ENCODE measurements around the gene CRY2.

The CRY2 gene

GRCh38 chr11:45919806-45920530 lies 72.7 kb downstream of the CRY2 start:
- DNase-seq, result no peak

- no peak for DNase-seq
These were observed 73.5 kb downstream of the CRY2 start for GRCh38 chr11:45920531-45921477.

- DNase-seq, result no peak
These were observed 74.5 kb downstream of the CRY2 start for GRCh38 chr11:45921561-45922424.

- no peak for DNase-seq
These were observed 75.3 kb downstream of the CRY2 start, which contains the start of gene LARGE2 for GRCh38 chr11:45922425-45923082. LARGE2 (plus strand) TSS chr11:45922656; CDS start chr11:45922883, 227 bp downstream.

- DNase-seq, result no peak
These were observed 77.0 kb downstream of the CRY2 start for GRCh38 chr11:45924036-45924915.

- DNase-seq, result no peak
These were observed 77.7 kb downstream of the CRY2 start for GRCh38 chr11:45924927-45925326.

GRCh38 chr11:45925550-45925949 lies 78.3 kb downstream of the CRY2 start:
- no peak for DNase-seq

GRCh38 chr11:45926001-45926401 lies 78.7 kb downstream of the CRY2 start:
- DNase-seq, result no peak

- DNase-seq, result no peak
These were observed 79.5 kb downstream of the CRY2 start for GRCh38 chr11:45926536-45927331.

GRCh38 chr11:45927332-45927683 lies 80.0 kb downstream of the CRY2 start:
- DNase-seq, result no peak

- no peak for DNase-seq
These were observed 80.6 kb downstream of the CRY2 start for GRCh38 chr11:45927684-45928413.

GRCh38 chr11:45928535-45929215 lies 81.4 kb downstream of the CRY2 start:
- DNase-seq, result no peak

- no peak for DNase-seq
These were observed 82.3 kb downstream of the CRY2 start for GRCh38 chr11:45929486-45930030.

- DNase-seq, result no peak
These were observed 82.9 kb downstream of the CRY2 start for GRCh38 chr11:45930031-45930794.

- no peak for DNase-seq
These were observed 83.8 kb downstream of the CRY2 start for GRCh38 chr11:45930951-45931570.

GRCh38 chr11:45931739-45932138 lies 84.5 kb downstream of the CRY2 start:
- no peak for DNase-seq

GRCh38 chr11:45932217-45932616 lies 84.9 kb downstream of the CRY2 start:
- no peak for DNase-seq
